ENCODE results near the gene SDSL. TPM values are rescaled to one million over a fixed set of nuclear protein-coding genes. Genes with fewer than 3 reads are reported as not detected.

The SDSL gene
- total RNA-seq, 3 donors from 2014 or later (not counting 1 experiment from before 2014, with no cell fraction given), result 1.0 to 7.5 (median 3.7) TPM

DNA sequence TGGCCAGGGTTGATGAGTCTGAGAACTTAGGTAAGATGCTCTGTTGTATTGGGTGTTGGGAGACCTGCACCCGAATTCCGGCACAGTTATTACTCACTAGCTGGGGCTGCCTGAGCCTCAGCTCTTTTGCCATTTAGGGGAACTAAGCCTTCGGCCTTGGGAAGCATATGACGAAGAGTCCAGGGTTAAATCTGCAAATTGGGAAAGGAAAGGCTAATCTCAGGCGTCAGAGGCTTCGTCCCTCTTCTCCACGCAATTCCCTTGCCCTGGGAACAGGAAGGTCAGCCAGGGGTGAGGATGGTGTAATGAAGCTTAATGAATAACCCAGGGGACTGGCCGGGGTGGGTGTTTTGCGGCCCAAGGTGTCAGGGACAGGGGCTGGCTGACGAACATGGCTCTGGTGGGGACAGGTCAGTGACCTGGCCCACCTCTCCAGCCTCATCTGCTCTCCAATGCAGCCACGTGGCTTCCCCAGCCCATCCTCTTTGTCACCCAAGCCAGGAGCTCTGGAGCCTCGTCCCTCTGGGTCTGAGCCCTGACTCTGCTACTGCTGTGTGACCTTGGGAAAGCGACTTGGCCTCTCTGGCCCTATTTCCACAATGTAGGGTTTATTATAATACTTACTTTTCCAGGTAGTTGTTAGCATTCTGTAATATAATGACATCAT is 3.8 kb upstream of the SDSL start:
- Mint-ChIP-seq H3K27me3 (ENCODE audit: low read depth in 2 of 2) (peaks cover 3 to 9% of the 10 kb centered on the region in 2 donors), H3K27ac (no peak overlapping the region), H3K4me3 (no peak overlapping the region), H3K9me3 (no peaks in the 10 kb centered on the region), H3K36me3 (no peaks in the 10 kb centered on the region), H3K4me1 (peaks cover 0 to 15% of the 10 kb centered on the region in 2 donors)
- TF ChIP-seq, protein P1, sequence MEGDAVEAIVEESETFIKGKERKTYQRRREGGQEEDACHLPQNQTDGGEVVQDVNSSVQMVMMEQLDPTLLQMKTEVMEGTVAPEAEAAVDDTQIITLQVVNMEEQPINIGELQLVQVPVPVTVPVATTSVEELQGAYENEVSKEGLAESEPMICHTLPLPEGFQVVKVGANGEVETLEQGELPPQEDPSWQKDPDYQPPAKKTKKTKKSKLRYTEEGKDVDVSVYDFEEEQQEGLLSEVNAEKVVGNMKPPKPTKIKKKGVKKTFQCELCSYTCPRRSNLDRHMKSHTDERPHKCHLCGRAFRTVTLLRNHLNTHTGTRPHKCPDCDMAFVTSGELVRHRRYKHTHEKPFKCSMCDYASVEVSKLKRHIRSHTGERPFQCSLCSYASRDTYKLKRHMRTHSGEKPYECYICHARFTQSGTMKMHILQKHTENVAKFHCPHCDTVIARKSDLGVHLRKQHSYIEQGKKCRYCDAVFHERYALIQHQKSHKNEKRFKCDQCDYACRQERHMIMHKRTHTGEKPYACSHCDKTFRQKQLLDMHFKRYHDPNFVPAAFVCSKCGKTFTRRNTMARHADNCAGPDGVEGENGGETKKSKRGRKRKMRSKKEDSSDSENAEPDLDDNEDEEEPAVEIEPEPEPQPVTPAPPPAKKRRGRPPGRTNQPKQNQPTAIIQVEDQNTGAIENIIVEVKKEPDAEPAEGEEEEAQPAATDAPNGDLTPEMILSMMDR (IDR thresholded peaks at IDR 0.05), result no peak
- WGBS (ENCODE audit: insufficient coverage), result 84% methylated on average over 12 of the region's 13 CpGs
- Histone ChIP-seq H3K36me3 (ENCODE audit: control insufficient read depth, insufficient read depth, low read length) (no peaks in the 10 kb centered on the region), H3K27me3 (ENCODE audit: control insufficient read depth, insufficient read depth, low read length) (no peaks in the 10 kb centered on the region), H3K27ac (ENCODE audit: low read length) (no peak overlapping the region), H3K4me1 (ENCODE audit: control insufficient read depth, insufficient read depth, low read length) (peaks cover 18% of the 10 kb centered on the region), H3K4me3 (ENCODE audit: low read length) (no peak overlapping the region), H3K9me3 (ENCODE audit: control insufficient read depth, insufficient read depth, low read length) (no peaks in the 10 kb centered on the region)
- intact Hi-C loops (cut with micrococcal nuclease), result no loop called here
- no peak for ATAC-seq
- DNase-seq, result no peak

DNA sequence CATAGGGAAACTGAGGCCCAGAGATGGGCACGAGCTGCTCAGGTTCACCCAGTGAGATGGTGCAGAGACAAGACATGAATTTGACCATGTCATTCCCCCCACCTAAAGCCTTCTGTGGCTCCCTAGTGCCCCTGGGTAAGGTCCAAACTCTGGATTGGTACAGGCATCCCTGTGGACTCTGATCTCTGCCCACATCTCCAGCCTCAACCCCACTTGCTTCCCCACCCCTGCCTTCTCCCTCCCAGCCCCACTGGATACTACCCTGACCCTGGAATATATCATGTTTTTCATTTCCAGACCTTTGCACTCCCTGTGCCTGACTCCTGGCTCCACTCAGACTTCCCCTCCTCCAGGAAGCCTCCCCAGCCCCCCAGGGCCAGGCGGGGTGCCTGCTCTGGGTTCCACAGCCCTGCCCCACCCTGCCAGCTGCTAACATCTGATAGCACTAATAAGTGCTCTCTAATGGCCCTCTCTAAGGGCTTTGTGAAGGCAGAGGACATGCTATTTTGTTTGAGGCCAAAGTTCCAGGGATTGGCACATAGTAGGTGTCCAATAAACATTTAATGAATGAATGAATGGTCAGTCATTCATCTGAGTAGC is 1.1 kb upstream of the SDSL start:
- Histone ChIP-seq H3K4me1 (ENCODE audit: control insufficient read depth, insufficient read depth, low read length) (peaks cover 14% of the 10 kb centered on the region), H3K9me3 (ENCODE audit: control insufficient read depth, insufficient read depth, low read length) (no peaks in the 10 kb centered on the region), H3K36me3 (ENCODE audit: control insufficient read depth, insufficient read depth, low read length) (no peaks in the 10 kb centered on the region), H3K27ac (ENCODE audit: low read length) (no peak overlapping the region), H3K4me3 (ENCODE audit: low read length) (no peak overlapping the region), H3K27me3 (ENCODE audit: control insufficient read depth, insufficient read depth, low read length) (no peaks in the 10 kb centered on the region)
- intact Hi-C loops (cut with micrococcal nuclease), result no loop called here
- H3K27me3 Mint-ChIP-seq (ENCODE audit: low read depth in 2 of 2), result peaks cover 0 to 9% of the 10 kb centered on the region in 2 donors
- H3K9me3 Mint-ChIP-seq, result no peaks in the 10 kb centered on the region
- H3K36me3 Mint-ChIP-seq, result no peaks in the 10 kb centered on the region
- WGBS (ENCODE audit: insufficient coverage), result 78% methylated on average over 2 of the region's 2 CpGs
- DNase-seq, result no peak
- TF ChIP-seq, protein P1 (IDR thresholded peaks at IDR 0.05), result no peak
- H3K4me3 Mint-ChIP-seq, result no peak overlapping the region
- no peak for ATAC-seq
- peak overlapping the region in 1 of 2 donors; percentile 100 for H3K27ac Mint-ChIP-seq
- H3K4me1 Mint-ChIP-seq, result peaks cover 0 to 28% of the 10 kb centered on the region in 2 donors

DNA sequence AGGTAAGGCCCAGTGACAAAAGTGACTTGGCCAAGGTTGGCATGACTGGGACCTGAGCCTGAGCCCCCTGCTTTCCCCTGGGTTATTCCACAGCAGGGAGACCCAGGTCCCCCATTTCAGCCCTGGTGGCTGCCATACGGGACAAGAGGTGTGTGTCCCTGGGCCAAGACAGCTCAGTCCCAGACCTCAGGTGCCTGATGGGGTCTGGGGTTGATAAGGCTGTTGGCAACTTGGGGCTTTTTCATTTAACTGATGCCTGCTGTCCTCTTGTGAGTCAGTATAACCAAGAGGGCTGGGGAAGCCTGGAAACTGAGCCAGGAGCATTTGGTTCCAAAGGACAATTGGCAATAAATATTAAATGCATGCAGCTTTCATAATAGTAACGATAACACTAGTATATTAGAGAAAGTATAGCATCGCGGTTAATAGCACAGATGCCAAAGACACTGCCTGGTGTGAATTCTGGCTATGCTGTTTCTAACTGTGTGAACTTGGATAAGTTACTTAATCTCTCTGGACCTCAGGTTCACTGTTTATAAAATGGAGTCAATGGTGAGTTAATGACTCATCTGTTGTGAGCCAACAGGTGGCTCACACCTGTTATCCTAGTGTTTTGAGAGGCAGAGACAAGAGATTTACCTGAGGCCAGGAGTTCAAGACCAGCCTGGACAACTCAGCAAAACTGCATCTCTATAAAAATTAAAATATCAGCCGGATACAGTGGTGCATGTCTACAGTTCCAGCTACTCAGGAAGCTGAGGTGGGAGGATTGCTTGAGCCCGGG is 898 bp downstream of the SDSL start:
- intact Hi-C loops (cut with micrococcal nuclease), result no loop called here
- no peaks in the 10 kb centered on the region for H3K36me3 Mint-ChIP-seq
- peaks cover 0 to 3% of the 10 kb centered on the region in 2 donors for H3K27me3 Mint-ChIP-seq (ENCODE audit: low read depth in 2 of 2)
- H3K36me3 ChIP-seq (ENCODE audit: control insufficient read depth, insufficient read depth, low read length), result no peaks in the 10 kb centered on the region
- no peaks in the 10 kb centered on the region for H3K27me3 ChIP-seq (ENCODE audit: control insufficient read depth, insufficient read depth, low read length)
- peaks cover 0 to 28% of the 10 kb centered on the region in 2 donors for H3K4me1 Mint-ChIP-seq
- peak overlapping the region in 1 of 2 donors; percentile 100 for H3K27ac Mint-ChIP-seq
- H3K9me3 Mint-ChIP-seq, result no peaks in the 10 kb centered on the region
- WGBS (ENCODE audit: insufficient coverage), result 88% methylated on average over 6 of the region's 6 CpGs
- ATAC-seq, result no peak
- peaks cover 13% of the 10 kb centered on the region for H3K4me1 ChIP-seq (ENCODE audit: control insufficient read depth, insufficient read depth, low read length)
- no peak for DNase-seq
- H3K9me3 ChIP-seq (ENCODE audit: control insufficient read depth, insufficient read depth, low read length), result no peaks in the 10 kb centered on the region
- no peak overlapping the region for H3K4me3 Mint-ChIP-seq
- no peak overlapping the region for H3K27ac ChIP-seq (ENCODE audit: low read length)
- TF ChIP-seq, protein P1 (IDR thresholded peaks at IDR 0.05), result no peak
- H3K4me3 ChIP-seq (ENCODE audit: low read length), result no peak overlapping the region
